HG03196 (cell line): Measurements from ENCODE around the gene ATP4B.
"Not testable (repeated sequence)": the region's sequence is repeated elsewhere in the genome, so short reads cannot be mapped to it uniquely, and the experiment has no call there.

Source experiments
- ATAC-seq: cut with Tn5 transposase; IDR thresholded peaks from one replicate; pipeline ENCODE4 v1.9.1; 2021; ENCODE audit not compliant: unreplicated experiment

The ATP4B gene

DNA sequence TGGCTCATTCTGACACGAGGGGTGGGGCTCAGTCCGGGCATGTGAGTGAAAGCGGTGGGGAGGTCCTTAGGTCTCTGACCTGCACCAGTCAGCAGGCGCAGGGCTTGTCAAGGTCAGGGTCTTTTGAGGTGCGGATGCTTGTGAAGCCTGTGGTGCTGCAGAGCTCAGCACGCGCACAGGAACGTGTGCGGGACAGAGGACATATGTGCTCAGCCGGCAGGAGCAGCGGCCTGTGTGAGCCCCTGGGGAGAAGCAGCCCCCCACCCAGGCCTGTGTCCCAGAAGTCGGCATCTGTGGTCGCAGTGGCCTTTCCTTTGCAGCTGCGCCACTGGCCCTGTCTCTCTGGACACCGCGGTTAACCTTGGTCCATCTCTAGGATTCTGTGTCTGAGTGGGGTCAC lies 30.9 kb downstream of the ATP4B start:
- ATAC-seq, result no peak

DNA sequence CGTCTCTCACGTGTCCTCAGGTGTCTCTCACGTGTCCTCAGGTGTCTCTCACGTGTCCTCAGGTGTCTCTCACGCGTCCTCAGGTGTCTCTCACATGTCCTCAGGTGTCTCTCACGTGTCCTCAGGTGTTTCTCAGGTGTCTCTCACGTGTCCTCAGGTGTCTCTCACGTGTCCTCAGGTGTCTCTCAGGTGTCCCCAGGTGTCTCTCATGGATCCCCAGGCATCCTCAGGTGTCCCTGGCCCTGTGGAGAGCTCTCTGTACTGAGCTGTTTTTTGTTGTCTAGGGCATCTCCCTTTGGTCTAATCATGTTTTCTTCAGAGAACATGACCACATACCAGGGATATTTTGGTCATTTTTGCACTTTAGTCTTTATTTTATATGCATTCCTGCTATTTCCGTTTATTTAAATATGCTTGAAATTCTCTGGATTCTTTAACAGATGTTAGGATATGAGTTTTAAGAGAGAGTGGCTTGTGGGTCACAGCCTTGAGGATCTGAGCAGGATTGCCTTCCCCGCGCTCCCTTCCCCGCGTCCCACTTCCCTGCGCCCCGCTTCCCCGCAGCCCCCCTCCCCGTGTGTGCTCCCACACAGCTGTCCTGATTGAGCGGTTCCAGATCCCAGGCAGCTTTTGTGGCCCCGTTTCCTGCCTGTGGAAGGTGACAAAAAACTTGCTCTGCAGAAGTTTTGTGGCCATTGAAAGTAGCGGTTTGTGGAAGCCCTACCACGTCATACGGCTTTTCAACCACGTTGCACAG lies 31.9 kb downstream of the ATP4B start:
- ATAC-seq, result no peak

DNA sequence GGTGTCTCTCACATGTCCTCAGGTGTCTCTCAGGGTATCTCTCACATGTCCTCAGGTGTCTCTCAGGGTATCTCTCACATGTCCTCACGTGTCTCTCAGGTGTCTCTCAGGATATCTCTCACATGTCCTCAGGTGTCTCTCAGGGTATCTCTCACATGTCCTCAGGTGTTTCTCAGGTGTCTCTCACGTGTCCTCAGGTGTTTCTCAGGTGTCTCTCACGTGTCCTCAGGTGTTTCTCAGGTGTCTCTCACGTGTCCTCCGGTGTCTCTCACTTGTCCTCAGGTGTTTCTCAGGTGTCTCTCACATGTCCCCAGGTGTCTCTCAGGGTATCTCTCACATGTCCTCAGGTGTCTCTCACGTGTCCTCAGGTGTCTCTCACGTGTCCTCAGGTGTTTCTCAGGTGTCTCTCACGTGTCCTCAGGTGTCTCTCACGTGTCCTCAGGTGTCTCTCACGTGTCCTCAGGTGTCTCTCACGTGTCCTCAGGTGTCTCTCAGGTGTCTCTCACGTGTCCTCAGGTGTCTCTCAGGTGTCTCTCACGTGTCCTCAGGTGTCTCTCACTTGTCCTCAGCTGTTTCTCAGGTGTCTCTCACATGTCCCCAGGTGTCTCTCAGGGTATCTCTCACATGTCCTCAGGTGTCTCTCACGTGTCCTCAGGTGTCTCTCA lies 33.2 kb downstream of the ATP4B start:
- not testable (repeated sequence) for ATAC-seq

DNA sequence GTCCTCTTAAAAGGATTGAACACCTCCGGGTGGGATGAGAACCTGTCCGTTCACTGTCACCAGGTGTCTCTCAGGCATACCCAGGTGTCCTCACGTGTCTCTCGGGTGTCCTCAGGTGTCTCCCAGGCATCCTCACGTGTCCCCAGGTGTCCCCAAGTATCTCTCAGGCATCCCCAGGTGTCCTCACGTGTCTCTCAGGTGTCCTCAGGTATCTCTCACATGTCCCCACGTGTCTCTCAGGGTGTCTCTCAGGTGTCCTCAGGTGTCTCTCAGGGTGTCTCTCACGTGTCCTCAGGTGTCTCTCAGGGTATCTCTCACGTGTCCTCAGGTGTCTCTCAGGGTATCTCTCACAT lies 33.8 kb downstream of the ATP4B start:
- ATAC-seq, result no peak

DNA sequence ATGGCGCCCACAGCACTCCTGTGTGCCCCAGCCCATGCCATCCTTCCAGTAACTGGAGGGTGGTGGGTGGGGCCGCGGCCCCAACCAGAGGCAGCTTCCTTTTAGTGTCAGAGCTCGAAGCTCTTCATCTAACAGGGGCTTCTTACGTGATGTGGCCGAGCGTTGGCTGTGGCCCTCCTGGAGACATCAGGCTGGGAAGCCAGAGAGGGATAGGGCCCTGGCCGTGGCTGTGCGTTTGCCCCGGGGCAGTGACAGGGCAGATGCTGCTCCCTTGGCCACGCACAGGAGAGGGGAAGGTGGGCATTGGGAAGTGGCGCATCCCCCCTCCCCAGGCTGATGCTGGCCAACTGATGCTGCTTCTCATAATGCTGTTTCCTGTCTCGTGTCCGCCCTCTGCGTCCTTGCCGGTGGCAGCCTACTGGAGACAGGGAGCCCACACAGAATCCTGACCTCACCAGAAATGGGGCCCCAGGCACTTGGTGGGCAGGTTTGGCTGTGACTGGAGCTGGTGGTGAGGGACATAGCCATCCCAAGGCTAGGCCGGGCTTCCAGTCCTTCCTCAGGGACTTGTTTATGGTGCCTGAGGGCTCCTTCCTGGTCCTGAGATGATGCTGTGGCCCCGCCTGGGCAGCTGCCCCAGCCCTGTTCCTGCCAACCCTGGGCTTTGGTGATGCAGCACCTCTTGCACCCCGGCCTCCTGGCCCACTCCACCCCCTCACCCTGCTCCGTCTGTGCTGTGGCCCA lies 34.3 kb downstream of the ATP4B start:
- no peak for ATAC-seq

DNA sequence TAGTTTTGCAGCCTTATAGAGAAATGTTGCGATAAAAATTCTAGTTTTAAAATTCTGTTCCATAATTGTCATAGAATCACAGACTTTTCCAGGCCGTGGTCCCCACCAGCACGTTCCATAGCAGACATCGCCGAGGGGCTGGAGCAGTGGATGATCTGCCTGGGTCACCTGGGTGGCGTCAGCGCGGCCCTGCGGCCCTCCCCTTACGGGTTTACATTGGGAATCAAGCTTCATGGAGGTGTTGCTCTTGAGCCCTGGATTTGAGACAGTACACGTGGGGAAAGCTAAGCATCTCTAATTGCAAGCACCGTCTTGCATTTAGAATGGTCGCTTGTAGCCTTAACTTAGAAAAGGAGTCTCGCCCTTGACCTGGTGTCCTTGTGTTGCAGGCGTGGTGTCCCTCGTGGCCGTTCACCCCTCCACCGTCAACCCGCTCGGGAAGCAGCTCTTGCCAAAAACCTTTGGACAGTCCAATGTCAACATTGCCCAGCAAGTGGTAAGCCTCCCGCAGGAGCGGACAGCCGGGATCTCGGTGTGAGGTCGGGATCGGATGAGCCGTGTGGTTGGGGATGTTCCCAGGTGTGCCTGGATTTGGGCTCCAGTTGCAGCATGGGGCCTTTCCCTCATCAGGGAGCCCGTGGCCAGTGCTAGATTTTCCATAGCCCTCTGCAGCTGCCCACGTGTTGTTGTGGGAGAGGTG lies 35.1 kb downstream of the ATP4B start:
- no peak for ATAC-seq

DNA sequence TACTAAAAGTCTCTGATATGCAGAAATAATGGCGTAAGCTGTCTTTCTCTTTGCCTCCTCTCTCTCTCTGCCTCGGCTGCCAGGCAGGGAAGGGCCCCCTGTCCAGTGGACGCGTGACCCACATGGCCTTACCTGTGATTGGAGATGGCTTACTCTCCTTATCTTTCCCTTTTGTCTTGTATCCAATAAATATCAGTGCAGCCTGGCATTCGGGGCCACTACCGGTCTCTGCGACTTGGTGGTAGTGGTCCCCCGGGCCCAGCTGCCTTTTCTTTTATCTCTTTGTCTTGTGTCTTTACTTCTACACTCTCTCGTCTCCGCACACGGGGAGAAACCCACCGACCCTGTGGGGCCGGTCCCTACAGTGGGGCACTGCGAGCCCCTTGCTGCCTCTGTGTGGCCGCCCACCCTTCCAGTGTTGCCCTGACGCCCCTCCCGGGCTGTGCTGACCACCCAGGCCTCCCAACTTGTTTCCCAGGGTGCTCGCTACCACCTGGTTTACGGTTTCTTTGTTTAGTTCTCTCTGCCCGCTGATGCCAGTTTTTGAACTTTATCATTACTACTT lies 35.9 kb downstream of the ATP4B start:
- not testable (repeated sequence) for ATAC-seq

DNA sequence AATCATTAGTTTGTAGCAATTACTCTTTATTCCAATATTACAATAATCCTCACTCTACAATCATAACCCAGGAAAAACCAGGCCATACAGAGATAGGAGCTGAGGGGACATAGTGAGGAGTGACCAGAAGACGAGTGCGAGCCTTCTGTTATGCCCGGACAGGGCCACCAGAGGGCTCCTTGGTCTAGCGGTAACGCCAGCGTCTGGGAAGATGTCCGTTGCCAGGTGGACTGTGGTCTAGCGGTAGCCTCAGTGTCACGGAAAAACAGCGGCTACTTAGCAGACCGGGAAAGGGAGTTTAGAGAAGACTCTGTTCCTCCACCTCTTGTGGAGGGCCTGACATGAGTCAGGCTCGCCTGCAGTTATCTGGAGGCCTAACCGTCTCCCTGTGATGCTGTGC lies 36.5 kb downstream of the ATP4B start:
- ATAC-seq, result not testable (repeated sequence)

DNA sequence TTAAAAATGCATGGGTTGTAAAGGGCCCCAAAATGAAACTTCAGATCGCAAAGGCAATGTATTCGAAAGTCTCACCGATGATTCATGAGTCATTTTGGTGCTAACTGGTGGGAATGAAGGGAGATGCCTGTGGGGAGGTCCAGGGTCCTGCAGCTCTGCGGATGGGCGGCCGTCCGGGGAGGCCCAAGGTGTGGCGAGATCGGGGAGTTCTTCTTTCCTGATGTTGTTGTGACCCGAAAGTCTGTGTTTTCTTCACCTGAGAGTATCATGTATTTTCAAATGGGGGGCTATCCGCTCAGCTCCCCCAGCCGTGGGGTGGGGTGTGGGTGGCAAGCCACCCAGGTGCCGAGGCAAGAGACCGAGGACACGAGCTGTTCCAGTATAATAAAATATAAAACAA lies 37.0 kb downstream of the ATP4B start:
- ATAC-seq, result no peak

DNA sequence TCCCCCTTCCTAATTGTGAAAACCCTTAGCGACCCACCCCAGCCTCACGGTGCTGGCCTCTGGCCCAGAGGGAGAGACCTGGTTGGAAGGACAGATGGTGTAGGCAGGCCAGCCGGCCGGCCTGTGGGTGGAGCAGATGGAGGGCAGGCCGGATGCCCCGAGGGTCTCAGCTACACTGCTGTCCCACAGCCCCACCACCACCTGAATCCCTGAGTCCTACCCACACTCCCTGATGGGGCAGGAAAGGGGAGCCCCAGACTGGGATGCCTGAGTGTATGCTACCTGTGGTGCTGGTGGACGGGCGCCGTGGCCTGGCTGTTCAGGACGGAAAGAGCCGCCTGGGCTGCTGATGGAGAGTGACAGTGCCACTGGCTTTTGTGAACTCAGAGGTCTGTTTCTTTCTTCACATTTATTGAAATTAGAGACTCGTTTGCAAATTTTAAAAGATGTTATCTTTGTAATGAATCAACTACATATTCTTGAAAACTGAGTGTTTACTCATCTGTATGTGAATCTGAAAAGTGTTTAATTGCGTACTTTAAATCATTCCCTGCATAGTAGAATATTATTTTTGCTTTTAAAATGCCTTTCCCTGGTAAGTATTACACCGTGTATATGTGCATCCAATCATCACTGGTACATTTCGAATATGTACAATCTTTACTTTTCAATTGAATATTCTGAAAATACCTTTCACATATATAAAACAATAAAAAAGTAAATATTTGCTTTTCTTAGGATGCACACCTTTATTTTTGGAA lies 37.8 kb downstream of the ATP4B start:
- no peak for ATAC-seq

DNA sequence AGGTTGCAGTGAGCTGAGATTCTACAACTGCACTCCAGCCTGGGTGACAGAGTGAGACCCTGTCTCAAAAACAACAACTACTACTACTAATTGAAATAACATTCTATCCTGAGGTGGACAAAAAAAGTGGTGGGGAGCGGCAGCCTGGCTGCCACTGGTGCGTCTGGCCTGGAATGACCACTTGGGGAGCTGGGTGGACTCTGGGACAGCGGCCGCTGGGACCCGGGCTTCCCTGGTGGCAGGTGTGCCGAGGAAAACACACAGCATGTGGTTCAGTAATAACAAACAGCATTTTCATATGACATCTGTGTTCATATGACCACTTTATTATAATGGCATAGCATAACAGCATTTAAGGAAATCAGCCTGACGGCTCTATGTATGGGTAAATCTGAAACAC lies 39.5 kb downstream of the ATP4B start:
- no peak for ATAC-seq

DNA sequence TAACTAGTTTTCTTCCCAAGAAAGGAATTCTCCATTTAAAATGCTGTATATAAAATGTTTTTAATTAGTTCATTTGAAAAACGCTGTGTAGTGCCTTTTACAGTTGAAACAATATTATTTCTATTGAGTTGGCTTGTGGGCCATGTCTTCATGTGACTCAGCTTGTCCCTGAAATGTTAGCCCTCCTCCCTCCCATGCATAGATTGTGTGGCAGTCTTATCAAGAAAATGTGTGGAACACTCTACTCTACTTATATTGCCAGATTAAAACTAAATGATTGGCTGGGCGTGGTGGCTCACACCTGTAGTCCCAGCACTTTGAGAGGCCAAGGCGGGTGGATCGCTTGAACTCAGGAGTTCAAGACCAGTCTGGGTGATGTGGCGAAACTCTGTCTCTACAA lies 40.0 kb downstream of the ATP4B start:
- ATAC-seq, result no peak

DNA sequence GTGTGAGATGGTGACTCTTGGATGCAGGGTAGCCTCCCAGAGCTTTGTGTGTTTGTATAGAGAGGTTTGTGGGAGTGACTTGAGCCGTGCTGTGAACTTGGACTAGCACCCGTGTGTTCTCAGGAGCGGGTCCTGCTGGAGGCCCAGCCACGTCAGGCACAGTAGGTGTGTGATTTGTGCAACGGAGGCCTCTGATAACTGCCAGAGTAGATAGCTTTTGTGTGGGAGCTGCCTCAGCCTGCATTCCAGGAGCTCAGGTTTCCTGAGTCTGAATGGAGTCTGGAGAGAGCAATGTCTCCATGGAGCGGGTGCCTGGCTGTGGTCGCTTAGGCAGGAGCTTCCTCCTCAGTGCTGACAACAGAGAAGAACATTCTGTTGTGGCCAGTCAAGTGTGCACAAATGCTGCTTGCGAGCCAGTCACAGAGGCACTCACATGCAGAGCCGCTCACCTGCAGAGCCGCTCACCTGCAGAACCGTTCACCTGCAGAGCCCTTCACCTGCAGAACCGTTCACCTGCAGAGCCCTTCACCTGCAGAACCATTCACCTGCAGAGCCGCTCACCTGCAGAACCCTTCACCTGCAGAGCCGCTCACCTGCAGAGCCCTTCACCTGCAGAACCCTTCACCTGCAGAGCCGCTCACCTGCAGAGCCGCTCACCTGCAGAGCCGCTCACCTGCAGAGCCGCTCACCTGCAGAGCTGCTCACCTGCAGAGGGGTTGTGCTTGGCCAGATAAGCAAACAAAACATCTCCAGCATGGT lies 40.8 kb downstream of the ATP4B start:
- no peak for ATAC-seq

DNA sequence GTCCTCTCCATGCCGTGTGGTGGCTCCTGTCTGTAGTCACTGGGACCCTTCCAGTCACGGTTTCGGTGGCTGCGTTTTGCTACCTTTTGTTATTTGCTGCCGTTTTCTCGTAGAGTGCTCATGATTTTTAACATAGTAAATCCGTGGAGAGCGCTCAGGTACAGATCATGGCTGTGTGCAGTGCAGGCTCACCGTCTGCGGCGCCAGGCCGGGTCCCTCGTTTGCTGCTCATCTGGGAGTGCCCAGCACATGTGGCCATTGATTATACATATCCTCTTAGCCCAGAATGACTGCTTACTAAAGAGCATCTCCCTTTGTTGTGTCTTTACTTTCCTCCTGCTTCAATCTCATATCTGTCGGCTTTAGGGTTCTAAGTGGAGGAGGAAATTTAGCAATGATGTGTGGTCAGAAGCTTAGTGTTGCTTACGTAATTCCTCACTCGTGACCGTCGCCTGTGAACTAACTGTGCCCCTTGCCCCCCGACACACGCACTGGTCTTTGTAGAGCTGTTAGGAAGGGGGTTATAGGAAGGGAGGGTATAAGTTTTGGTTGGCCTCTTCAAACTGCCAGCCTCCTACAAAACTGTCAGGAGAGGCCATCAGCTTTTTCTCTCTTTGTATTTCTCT lies 41.6 kb downstream of the ATP4B start:
- ATAC-seq, result no peak

DNA sequence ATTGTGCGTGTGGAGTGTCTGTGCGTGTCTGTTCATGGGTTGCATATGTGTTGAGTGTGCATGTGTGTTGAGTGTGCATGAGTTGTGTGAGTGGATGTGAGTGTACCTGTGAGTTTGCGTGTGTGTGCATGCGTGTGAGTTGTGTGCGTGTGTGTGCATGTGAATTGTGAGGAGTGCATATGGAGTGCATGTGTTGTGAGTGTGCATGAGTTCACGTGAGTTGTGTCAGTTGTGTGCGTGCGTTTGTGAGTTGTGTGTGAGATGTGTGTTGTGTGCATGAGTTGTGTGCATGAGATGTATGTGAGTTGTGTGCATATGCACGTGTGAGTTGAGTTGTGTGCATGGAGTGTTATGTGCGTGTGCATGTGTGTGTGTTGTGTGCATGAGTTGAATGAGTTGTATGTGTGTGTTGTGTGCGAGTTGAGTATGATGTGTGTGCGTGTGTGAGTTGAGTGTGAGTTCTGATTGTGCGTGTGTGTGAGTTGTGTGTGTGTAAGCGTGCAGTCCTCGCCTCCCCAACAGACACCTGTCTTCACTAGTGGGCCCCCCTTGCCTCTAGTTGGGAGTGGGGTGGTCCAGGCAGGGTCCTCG lies 44.1 kb downstream of the ATP4B start:
- ATAC-seq, result no peak

DNA sequence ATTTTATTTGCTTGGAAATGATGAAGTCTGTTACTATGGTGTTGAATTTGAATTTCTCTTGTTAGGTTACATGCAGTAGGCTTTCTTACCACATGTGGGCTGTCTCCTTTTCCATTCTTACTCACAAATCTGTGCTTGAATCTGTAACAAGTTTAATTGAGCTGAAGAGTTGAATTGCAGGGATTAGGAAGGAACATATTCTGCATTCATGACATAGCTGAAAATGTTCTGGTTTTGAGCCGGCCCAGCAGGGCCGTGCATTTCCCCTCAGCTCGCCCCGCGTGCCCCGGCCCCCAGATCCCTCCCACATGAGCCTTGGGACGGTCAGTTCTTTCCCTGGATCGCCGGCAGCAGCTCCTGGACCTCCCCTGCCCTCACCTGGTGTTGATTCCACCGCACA lies 45.4 kb downstream of the ATP4B start:
- ATAC-seq, result no peak

DNA sequence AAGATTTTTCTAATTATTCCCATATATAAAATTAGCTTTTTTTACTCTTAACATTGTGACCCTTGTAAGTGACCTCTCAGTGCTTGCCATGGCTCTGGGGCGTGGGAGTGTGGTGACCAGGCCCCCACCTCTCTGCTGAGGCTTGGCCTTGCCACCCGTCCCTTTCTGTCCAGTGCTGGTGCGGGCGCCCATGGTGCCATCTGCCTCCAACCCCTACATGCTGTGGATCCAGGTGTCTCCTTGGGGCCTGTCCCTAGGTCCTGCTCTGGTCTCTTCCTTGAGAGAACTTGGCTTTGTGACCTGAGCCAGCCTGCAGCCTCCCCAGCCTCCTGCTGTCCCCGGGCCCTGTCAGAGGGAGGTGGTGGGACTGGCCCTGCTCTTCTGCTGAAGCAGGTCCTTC lies 46.0 kb downstream of the ATP4B start:
- no peak for ATAC-seq

DNA sequence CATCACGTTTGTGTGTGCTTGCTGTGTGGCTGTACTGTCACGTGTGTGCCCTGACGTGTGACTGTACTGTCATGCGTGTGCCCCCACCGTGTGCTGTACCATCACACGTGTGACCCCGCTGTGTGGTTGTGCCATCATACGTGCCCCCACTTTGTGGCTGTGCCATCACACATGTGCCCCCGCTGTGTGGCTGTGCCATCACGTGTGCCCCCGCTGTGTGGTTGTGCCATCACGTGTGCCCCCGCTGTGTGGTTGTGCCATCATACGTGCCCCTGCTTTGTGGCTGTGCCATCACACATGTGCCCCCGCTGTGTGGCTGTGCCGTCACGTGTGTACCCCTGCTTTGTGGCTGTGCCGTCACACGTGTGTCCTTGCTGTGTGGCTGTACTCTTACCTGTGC lies 47.7 kb downstream of the ATP4B start:
- no peak for ATAC-seq

DNA sequence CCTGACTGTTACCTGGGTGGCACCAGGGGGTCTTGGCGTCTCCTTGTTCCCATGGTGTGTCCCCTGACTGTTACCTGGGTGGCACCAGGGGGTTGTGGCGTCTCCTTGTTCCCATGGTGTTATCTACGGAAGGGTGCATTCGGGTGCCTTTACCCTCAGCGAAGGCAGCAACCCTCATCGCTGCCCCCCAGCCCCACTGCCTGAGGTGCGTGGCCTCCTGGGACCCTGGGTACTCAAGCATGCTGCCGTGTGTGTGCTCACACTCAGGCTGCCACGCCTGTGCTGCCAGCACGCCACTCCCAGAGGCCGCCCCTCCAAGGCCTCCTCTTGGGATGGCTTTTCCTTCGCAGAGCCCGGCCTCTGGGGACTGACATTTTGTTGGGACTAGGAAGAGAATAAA lies 48.4 kb downstream of the ATP4B start:
- no peak for ATAC-seq
